Central memory CD8-positive, alpha-beta T cell (primary cell): ENCODE measurements around the gene BRD4.
A peak's percentile ranks its signal among the peaks of the same experiment; 100 is the strongest.
"Not testable (repeated sequence)": the region's sequence is repeated elsewhere in the genome, so short reads cannot be mapped to it uniquely, and the experiment has no call there.

Source experiments
- ATAC-seq: fragments of 150-1000 bp; cut with Tn5 transposase; replicated peaks from 2 replicates; pipeline ENCODE4 v1.10.0; 2022; ENCODE audit warnings: mild to moderate bottlenecking, moderate FRiP score, moderate number of reproducible peaks; ENCODE audit not compliant: poor library complexity, severe bottlenecking; ENCODE audit errors: extremely low read depth
- DNase-seq, 2 donors: peaks; one replicate each; pipeline ENCODE4 v3.0.0; 2021; ENCODE audit warnings: low spot score in 2 of 2
- H3K27ac Mint-ChIP-seq: one replicate; pipeline ENCODE4 v1.8.0; 2022; ENCODE audit warnings: low read depth, mild to moderate bottlenecking, moderate library complexity, mixed read lengths
- H3K27me3 Mint-ChIP-seq: one replicate; pipeline ENCODE4 v1.8.0; 2022; ENCODE audit warnings: mixed read lengths
- H3K36me3 Mint-ChIP-seq: one replicate; pipeline ENCODE4 v1.8.0; 2022; ENCODE audit warnings: mild to moderate bottlenecking, moderate library complexity, mixed read lengths; ENCODE audit not compliant: insufficient read depth
- H3K4me1 Mint-ChIP-seq: one replicate; pipeline ENCODE4 v1.8.0; 2022; ENCODE audit warnings: mixed read lengths
- H3K4me3 Mint-ChIP-seq: one replicate; pipeline ENCODE4 v1.8.0; 2022; ENCODE audit warnings: mild to moderate bottlenecking, moderate library complexity, mixed read lengths
- H3K9me3 Mint-ChIP-seq: one replicate; pipeline ENCODE4 v1.8.0; 2022; ENCODE audit warnings: mixed read lengths

The BRD4 gene

DNA sequence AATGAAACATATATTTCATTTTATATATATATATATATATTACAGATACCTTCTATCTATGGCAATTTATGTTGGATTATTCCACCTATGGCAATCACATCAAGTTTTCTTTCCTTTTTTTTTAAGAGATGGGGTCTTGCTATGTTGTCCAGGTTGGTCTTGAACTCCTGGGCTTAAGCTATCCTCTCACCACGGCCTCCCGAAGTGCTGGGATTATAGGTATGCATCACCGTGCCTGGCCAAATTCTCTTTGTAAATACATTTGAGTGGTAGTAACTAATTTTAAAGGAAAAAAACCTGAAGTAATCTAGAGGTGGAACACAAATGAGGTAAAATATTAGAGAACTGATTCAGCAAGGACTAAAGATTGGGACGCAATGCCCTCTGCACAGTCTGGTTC is 21.6 kb upstream of the BRD4 start:
- Mint-ChIP-seq H3K27ac (no peak overlapping the region), H3K4me1 (peaks cover under 1% of the 10 kb centered on the region), H3K36me3 (peaks cover 54% of the 10 kb centered on the region), H3K27me3 (no peaks in the 10 kb centered on the region), H3K9me3 (no peaks in the 10 kb centered on the region), H3K4me3 (no peak overlapping the region)
- no peak for DNase-seq
- no peak for ATAC-seq

DNA sequence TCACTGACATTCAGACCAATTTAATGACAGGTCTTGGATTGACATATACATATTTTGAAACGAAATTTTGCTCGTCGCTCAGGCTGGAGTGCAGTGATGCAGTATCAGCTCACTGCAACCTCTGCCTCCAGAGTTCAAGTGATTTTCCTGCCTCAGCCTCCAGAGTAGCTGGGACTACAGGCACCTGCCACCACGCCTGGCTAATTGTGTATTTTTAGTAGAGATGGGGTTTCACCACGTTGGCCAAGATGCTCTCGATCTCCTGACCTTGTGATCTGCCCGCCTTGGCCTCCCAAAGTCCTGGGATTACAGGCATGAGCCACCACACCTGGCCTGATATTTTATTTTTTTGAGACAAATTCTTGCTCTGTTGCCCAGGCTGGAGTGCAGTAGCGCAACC is 20.2 kb upstream of the BRD4 start:
- ATAC-seq, H3K4me3 Mint-ChIP-seq, DNase-seq, H3K27me3 Mint-ChIP-seq, H3K9me3 Mint-ChIP-seq, H3K4me1 Mint-ChIP-seq, H3K27ac Mint-ChIP-seq: not testable (repeated sequence)
- H3K36me3 Mint-ChIP-seq, result peaks cover 41% of the 10 kb centered on the region

DNA sequence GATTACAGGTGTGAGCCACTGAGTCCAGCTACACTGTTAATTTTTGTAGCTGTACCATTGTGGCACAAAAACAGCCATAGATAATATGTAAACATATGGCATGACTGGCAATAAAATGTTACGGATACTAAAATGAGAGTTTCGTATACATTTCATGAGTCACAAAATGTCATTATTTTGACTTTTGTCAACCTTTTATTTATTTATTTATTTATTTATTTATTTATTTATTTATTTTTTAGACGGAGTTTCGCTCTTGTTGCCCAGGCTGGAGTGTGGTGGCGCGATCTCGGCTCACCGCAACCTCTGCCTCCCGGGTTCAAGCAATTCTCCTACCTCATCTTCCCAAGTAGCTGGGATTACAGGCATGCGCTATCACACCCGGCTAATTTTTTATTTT is 9.0 kb upstream of the BRD4 start:
- not testable (repeated sequence) for H3K9me3 Mint-ChIP-seq, H3K4me3 Mint-ChIP-seq, H3K36me3 Mint-ChIP-seq, DNase-seq, ATAC-seq, H3K27ac Mint-ChIP-seq, H3K27me3 Mint-ChIP-seq, H3K4me1 Mint-ChIP-seq

DNA sequence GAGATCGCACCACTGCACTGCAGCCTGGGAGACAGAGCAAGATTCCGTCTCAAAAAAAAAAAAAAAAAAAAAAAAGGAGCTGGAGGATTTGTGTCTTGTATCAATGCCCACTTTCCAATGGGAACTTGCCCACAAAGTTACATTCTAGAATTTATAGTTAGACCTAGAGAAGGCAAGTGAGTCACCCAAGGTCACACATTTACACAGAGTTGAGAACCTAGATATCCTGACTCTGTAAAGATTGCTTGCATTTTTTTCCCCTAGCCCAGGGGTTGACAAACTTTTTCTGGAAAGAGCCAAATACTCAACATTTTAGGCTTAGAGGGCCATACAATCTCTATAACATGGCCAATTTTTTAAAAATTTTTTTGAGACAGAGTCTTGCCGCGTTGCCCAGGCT is 7.7 kb upstream of the BRD4 start:
- H3K36me3 Mint-ChIP-seq, result peaks cover 3% of the 10 kb centered on the region
- no peak overlapping the region for H3K27ac Mint-ChIP-seq
- DNase-seq (no peak), ATAC-seq (no peak)
- H3K9me3 Mint-ChIP-seq, result no peaks in the 10 kb centered on the region
- no peaks in the 10 kb centered on the region for H3K4me1 Mint-ChIP-seq
- H3K27me3 Mint-ChIP-seq, result no peaks in the 10 kb centered on the region
- H3K4me3 Mint-ChIP-seq, result no peak overlapping the region

DNA sequence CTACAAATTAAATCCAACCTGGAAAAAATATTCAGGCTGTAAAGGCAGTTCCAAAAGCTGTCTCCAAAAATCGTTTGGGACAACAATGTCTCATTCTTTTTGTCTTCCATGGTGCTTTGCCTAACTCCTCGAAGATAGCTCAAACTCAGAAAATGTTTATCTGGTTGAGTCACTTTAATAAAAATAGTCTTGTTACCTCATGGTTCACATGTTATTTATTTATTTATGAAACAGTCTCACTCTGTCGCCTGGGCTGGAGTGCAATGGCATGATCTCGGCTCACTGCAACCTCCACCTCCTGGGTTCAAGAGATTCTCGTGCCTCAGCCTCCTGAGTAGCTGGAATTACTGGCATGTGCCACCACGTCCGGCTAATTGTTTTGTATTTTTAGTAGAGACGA is 4.9 kb upstream of the BRD4 start:
- H3K4me3 Mint-ChIP-seq, result no peak overlapping the region
- ATAC-seq, result no peak

DNA sequence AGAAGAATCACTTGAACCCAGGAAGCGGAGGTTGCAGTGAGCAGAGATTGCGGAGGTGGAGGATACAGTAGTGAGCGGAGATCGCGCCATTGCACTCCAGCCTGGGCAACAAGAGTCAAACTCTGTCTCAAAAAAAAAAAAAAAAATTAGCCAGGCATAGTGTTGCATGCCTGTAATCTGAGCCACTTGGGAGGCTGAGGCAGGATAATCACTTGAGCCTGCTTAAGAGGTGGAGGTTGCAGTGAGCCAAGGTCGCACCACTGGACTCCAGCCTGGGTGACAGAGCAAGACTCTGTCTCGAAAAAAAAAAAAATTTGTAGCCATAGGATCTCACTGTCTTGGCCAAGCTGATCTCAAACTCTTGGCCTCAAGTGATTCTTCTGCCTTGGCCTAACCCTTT is 3.7 kb upstream of the BRD4 start:
- H3K4me1 Mint-ChIP-seq, DNase-seq, H3K4me3 Mint-ChIP-seq, H3K27me3 Mint-ChIP-seq, H3K27ac Mint-ChIP-seq, ATAC-seq, H3K9me3 Mint-ChIP-seq: not testable (repeated sequence)
- H3K36me3 Mint-ChIP-seq, result peaks cover 17% of the 10 kb centered on the region

More for the DNA sequence above, 4.9 kb upstream of the BRD4 start:
- no peak overlapping the region for H3K27ac Mint-ChIP-seq
- DNase-seq, result no peak
- peaks cover 13% of the 10 kb centered on the region for H3K36me3 Mint-ChIP-seq
- no peaks in the 10 kb centered on the region for H3K27me3 Mint-ChIP-seq
- H3K4me1 Mint-ChIP-seq, result peaks cover 7% of the 10 kb centered on the region
- H3K9me3 Mint-ChIP-seq, result no peaks in the 10 kb centered on the region

DNA sequence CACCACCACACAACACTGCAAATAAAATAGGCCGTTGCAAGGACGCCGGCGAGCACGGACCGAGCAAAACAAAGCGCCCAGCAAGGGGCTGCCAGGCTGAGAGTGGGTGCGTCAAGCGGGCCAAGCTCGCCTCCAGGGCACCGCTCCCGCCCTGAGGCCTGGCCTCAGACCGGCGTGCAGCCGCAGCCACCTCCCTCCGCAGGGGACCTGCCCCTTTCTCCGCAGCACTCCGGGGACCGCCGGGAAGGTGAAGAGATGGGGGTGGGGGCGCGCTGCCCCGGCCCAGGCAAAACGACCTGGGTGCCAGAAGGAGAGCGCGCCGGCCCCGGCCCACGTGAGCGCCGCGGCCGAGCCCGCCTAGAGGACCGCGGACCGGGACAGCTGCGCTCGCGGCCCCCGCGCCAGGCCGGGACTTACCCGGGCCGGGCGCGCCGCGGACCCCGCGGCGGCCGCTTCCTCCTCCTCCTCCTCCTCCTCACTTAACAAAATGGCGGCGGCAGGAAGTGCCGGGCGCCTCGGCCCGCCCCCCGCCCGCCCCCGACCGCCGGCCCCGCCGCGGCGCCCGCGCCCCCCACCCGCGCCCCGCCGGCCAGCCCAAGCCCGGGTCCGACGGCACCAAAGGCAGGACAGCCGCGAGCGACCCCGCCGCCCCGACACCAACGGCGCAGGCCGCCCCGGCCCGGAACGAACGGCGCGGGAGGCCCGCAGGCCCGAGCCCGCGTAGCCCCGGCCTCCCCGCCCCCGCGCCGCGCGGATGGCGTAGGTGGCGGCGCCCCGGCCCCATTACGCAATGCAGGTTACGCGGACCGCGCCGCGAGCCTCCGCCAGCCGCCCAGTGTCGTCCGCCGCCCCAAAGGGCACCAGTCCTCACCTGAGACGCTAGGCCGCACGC is 674 bp downstream of the BRD4 start:
- ATAC-seq, result peak; percentile 64
- Mint-ChIP-seq H3K4me3 (peak overlapping the region; percentile 94), H3K27ac (peak overlapping the region; percentile 94), H3K27me3 (no peaks in the 10 kb centered on the region), H3K4me1 (peaks cover 49% of the 10 kb centered on the region), H3K9me3 (no peaks in the 10 kb centered on the region), H3K36me3 (peaks cover 25% of the 10 kb centered on the region)
- DNase-seq, result peak; percentile 36 to 39

DNA sequence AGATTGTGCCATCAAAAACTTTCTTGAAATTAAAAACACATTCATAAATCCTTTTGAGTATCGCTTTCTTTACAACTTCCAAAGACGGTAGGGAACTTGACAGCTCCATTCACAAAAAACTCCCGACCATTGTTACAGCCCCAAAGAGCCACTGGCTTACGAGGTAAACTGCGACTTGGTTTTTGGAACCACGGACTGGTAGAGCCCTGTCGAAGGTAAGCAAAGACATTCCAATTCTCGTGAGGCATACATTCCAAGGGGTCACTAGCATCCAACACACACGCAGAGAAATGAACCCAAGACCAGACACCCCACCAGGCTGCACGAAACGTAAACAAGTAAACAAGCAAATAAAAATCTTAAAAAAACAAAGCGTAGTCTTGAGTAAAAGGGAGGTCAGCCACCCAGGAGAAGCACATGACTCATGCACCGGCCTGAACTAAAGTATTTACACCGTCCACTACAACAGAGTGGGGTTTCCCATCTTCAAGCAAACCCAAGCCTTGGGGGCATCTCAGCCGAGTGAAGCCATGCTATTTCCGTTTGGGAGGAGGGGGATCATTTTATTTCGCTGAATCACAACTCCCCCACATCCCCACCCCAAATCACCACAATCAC is 1.4 kb downstream of the BRD4 start:
- peak; percentile 4 for ATAC-seq
- H3K36me3 Mint-ChIP-seq, result peaks cover 27% of the 10 kb centered on the region

DNA sequence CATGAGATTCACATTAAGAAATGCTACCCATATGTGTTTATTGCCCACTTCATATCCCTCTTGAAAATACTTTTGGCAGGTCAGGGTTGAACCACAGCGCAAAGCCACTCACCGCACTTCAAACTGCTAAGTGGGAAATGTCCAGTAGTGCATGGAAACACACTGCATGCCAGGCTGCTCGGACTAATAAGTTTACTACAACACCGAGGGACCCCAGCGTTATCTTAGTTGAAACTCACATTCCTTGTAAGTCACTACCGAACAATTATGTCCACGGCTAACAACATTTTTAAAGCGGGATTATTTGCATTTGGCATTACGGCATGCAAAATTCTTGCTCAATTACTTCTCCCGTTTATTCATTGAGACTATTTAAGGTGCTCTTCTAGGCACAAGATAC is 4.0 kb downstream of the BRD4 start:
- Mint-ChIP-seq H3K9me3 (no peaks in the 10 kb centered on the region), H3K4me1 (peaks cover 79% of the 10 kb centered on the region), H3K36me3 (peaks cover 27% of the 10 kb centered on the region), H3K4me3 (peak overlapping the region; percentile 94), H3K27me3 (no peaks in the 10 kb centered on the region), H3K27ac (peak overlapping the region; percentile 89)
- ATAC-seq (no peak), DNase-seq (no peak)

More for the DNA sequence above, 1.4 kb downstream of the BRD4 start:
- Mint-ChIP-seq H3K27me3 (no peaks in the 10 kb centered on the region), H3K9me3 (no peaks in the 10 kb centered on the region), H3K4me1 (peaks cover 55% of the 10 kb centered on the region), H3K4me3 (peak overlapping the region; percentile 94), H3K27ac (peak overlapping the region; percentile 89)
- DNase-seq, result no peak

DNA sequence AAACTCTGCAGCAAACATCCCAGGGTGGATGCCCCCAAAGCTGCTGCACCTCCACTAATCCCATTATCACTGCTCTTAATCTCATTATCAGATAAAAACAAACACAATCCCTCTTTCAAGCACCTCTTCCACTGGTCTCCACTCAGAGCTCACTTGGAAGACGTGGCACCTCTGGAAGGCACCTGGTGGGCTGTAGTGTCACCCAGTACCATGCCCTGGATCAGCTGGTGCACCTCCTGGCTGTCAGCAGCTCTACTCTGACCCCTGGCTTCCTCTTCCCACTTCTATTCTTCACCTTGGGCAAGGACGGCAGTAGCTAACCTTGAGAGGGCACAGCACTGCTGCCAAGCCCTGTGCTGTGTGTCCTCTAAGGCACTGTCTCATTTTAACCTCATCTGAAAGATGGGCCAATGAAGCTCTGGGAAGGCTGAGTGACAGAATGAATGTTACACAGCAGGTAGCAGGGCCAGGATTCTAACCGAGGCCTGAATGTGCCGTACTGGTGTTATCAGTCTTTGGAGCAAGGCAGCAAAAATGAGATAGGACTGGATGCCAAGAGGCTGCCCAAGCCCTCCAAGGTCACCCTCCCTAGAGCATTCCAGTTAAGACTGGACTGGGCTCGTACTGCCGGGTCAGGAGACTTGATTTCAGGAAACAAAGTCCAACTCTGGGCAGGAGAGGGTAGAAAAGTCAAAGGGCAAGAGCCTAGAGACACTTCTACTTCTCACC is 7.4 kb downstream of the BRD4 start:
- DNase-seq, result no peak

DNA sequence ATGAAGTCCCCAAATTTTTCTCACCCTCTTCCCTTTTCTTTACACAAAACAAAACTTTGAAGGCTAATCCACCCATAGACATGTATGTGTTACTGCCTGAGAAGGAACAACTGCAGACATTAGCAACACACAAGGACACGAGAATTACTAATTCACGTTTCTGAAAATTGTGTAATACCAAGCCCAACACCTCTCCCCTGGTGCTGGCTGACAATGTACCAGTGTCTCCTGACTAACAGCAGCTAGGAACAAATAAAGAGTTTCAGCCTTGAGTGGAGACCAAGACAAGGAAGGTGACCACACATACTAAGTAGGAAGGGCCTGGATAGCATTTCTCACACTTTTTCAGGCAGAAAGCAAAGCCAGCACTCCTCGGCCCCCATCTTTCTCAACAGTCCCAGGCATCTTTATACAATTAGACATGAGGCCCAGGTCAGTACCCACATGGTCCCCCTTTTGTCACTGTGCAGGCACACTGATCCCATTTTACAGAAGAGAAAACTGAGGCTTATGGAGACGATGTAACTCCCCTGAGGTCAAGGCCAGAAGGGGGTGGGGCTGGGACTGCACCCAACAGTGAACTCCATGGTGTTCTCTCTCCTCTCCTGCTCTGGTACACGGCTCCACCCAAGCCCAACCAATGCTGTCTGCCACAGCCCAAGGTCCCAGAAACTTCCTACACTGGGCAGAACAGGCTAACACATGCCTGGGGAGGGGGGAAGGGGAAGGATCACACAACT is 8.7 kb downstream of the BRD4 start:
- Mint-ChIP-seq H3K27me3 (no peaks in the 10 kb centered on the region), H3K9me3 (no peaks in the 10 kb centered on the region), H3K27ac (peak overlapping the region; percentile 79), H3K36me3 (peaks cover 11% of the 10 kb centered on the region), H3K4me1 (peaks cover 85% of the 10 kb centered on the region), H3K4me3 (peak overlapping the region; percentile 49)
- DNase-seq (no peak), ATAC-seq (no peak)

More for the DNA sequence above, 7.4 kb downstream of the BRD4 start:
- Mint-ChIP-seq H3K9me3 (no peaks in the 10 kb centered on the region), H3K27ac (peak overlapping the region; percentile 2), H3K27me3 (no peaks in the 10 kb centered on the region), H3K4me1 (peaks cover 87% of the 10 kb centered on the region), H3K4me3 (peak overlapping the region; percentile 49), H3K36me3 (peaks cover 11% of the 10 kb centered on the region)
- ATAC-seq, result peak; percentile 34

DNA sequence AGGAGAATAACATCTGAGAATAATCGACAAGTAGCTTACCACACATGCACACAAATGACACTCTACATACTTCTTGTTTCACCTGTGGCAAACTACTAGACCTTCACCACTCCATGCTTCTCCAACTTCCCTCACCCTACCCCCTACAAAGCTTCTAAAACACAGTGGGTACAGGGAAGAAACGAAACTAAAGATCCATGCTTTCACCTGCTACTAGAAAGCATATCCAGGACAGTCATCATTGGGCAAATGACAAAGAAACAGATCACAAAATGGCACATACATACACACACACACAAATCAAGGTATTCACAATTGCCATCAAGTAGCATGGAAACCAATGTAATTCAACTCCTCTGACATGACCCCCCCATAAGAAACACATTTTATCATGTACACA is 10.6 kb downstream of the BRD4 start:
- DNase-seq (no peak), ATAC-seq (no peak)
- H3K4me1 Mint-ChIP-seq, result peaks cover 89% of the 10 kb centered on the region
- no peaks in the 10 kb centered on the region for H3K27me3 Mint-ChIP-seq
- H3K36me3 Mint-ChIP-seq, result peaks cover 12% of the 10 kb centered on the region
- H3K9me3 Mint-ChIP-seq, result no peaks in the 10 kb centered on the region
- peak overlapping the region; percentile 59 for H3K4me3 Mint-ChIP-seq
- peak overlapping the region; percentile 50 for H3K27ac Mint-ChIP-seq
